Parathyroid adenoma (tissue), 2 donors: ENCODE measurements around the gene MAD1L1.
"Not testable (repeated sequence)": the region's sequence is repeated elsewhere in the genome, so short reads cannot be mapped to it uniquely, and the experiment has no call there.

Experiments
- H2AFZ ChIP-seq: fragments of 300-600 bp; sonication (generic); one replicate; pipeline ENCODE4 v1.7.0; 2017; ENCODE audit warnings: antibody characterized with exemption, mild to moderate bottlenecking
- H3K27ac ChIP-seq: fragments of 300-600 bp; sonication (generic); one replicate; pipeline ENCODE4 v1.7.0; 2017
- H3K27me3 ChIP-seq: fragments of 300-600 bp; sonication (generic); one replicate; pipeline ENCODE4 v1.7.0; 2017; ENCODE audit warnings: low read length; ENCODE audit not compliant: control insufficient read depth, insufficient read depth
- H3K36me3 ChIP-seq: fragments of 300-600 bp; sonication (generic); one replicate; pipeline ENCODE4 v1.7.0; 2017; ENCODE audit warnings: low read length; ENCODE audit not compliant: control insufficient read depth, insufficient read depth
- H3K4me1 ChIP-seq: fragments of 300-600 bp; sonication (generic); one replicate; pipeline ENCODE4 v1.7.0; 2017; ENCODE audit warnings: control low read depth
- H3K4me2 ChIP-seq: fragments of 300-600 bp; sonication (generic); one replicate; pipeline ENCODE4 v1.7.0; 2017; ENCODE audit warnings: low read length
- H3K4me3 ChIP-seq: fragments of 300-600 bp; sonication (generic); one replicate; pipeline ENCODE4 v1.7.0; 2017; ENCODE audit warnings: low read depth, low read length
- H3K79me2 ChIP-seq: fragments of 300-600 bp; sonication (generic); one replicate; pipeline ENCODE4 v1.7.0; 2017; ENCODE audit warnings: control low read depth
- H3K9ac ChIP-seq: fragments of 300-600 bp; sonication (generic); one replicate; pipeline ENCODE4 v1.7.0; 2017; ENCODE audit warnings: mild to moderate bottlenecking
- H3K9me3 ChIP-seq: fragments of 300-600 bp; sonication (generic); one replicate; pipeline ENCODE4 v1.7.0; 2017; ENCODE audit warnings: low read length; ENCODE audit not compliant: control insufficient read depth
- CTCF ChIP-seq: fragments of 300-600 bp; sonication (generic); IDR thresholded peaks from one replicate; pipeline ENCODE4 v1.7.0; 2017; ENCODE audit warnings: antibody characterized with exemption, mild to moderate bottlenecking
- donor health status: primary hyperparathyroidism.

The MAD1L1 gene

GRCh38 chr7:1837696-1838543 lies 394.8 kb downstream of the MAD1L1 start:
- H3K4me2 ChIP-seq, H3K4me1 ChIP-seq, H3K9me3 ChIP-seq, H3K79me2 ChIP-seq, H3K4me3 ChIP-seq, H3K9ac ChIP-seq, H3K36me3 ChIP-seq, H2AFZ ChIP-seq, H3K27ac ChIP-seq, H3K27me3 ChIP-seq: not testable (repeated sequence)

GRCh38 chr7:1831933-1832535 lies 400.7 kb downstream of the MAD1L1 start:
- H3K36me3 ChIP-seq, H3K4me2 ChIP-seq, H2AFZ ChIP-seq, H3K4me3 ChIP-seq, H3K27ac ChIP-seq, H3K9me3 ChIP-seq, H3K4me1 ChIP-seq, H3K9ac ChIP-seq, H3K27me3 ChIP-seq, H3K79me2 ChIP-seq: not testable (repeated sequence)

- H3K4me3 ChIP-seq, H3K4me2 ChIP-seq, H3K9me3 ChIP-seq, H3K36me3 ChIP-seq, H3K9ac ChIP-seq, H3K4me1 ChIP-seq, H3K27me3 ChIP-seq, H2AFZ ChIP-seq, H3K79me2 ChIP-seq, H3K27ac ChIP-seq: not testable (repeated sequence)
These were observed 401.3 kb downstream of the MAD1L1 start for GRCh38 chr7:1831471-1831870.

- H3K4me2 ChIP-seq, H3K4me1 ChIP-seq, H3K4me3 ChIP-seq, H3K27ac ChIP-seq, H2AFZ ChIP-seq, H3K9me3 ChIP-seq, H3K27me3 ChIP-seq, H3K79me2 ChIP-seq, H3K36me3 ChIP-seq, H3K9ac ChIP-seq: not testable (repeated sequence)
These were observed 403.1 kb downstream of the MAD1L1 start for GRCh38 chr7:1829668-1830067.

- Histone ChIP-seq H3K27ac (no peak overlapping the region), H2AFZ (no peak overlapping the region), H3K4me2 (no peak overlapping the region), H3K9me3 (no peaks in the 10 kb centered on the region), H3K4me1 (no peaks in the 10 kb centered on the region), H3K4me3 (no peak overlapping the region), H3K79me2 (no peaks in the 10 kb centered on the region), H3K9ac (no peak overlapping the region), H3K36me3 (no peaks in the 10 kb centered on the region), H3K27me3 (no peaks in the 10 kb centered on the region)
- no peak for TF ChIP-seq CTCF
These were observed 403.6 kb downstream of the MAD1L1 start for GRCh38 chr7:1829111-1829510.

- H3K27me3 ChIP-seq, H3K36me3 ChIP-seq, H3K9ac ChIP-seq, H3K4me2 ChIP-seq, H3K27ac ChIP-seq, H3K79me2 ChIP-seq, H3K9me3 ChIP-seq, H3K4me1 ChIP-seq, H3K4me3 ChIP-seq, H2AFZ ChIP-seq: not testable (repeated sequence)
These were observed 404.6 kb downstream of the MAD1L1 start for GRCh38 chr7:1828170-1828569.

GRCh38 chr7:1827521-1827981 lies 405.2 kb downstream of the MAD1L1 start:
- H3K9ac ChIP-seq, H2AFZ ChIP-seq, H3K36me3 ChIP-seq, H3K4me2 ChIP-seq, H3K4me1 ChIP-seq, H3K9me3 ChIP-seq, H3K27ac ChIP-seq, H3K79me2 ChIP-seq, H3K27me3 ChIP-seq, H3K4me3 ChIP-seq: not testable (repeated sequence)

- not testable (repeated sequence) for H3K27me3 ChIP-seq, H3K36me3 ChIP-seq, H3K4me2 ChIP-seq, H2AFZ ChIP-seq, H3K9me3 ChIP-seq, H3K4me1 ChIP-seq, H3K4me3 ChIP-seq, H3K9ac ChIP-seq, H3K27ac ChIP-seq, H3K79me2 ChIP-seq
These were observed 405.8 kb downstream of the MAD1L1 start for GRCh38 chr7:1826931-1827330.
